PC-3 (cell line): ENCODE measurements around the gene OR2D3. TPM values are rescaled to one million over a fixed set of nuclear protein-coding genes. Genes with fewer than 3 reads are reported as not detected.
"Not testable (repeated sequence)": the region's sequence is repeated elsewhere in the genome, so short reads cannot be mapped to it uniquely, and the experiment has no call there.

Experiments used
- ATAC-seq: fragments of 200-7000 bp; cut with Tn5 transposase; 2 replicates; pipeline ENCODE4 v1.9.1; 2020; ENCODE audit warnings: mild to moderate bottlenecking, moderate library complexity
- BruUV-seq: library from RNA; stranded (reverse); fragments of 400-500 nt; replicated peaks from 2 replicates; lab custom pipeline; 2021; lab: Mats Ljungman, UMichigan
- CTCF ChIA-PET: fragments of 300-600 bp; sonication (Branson Sonifier 250); formaldehyde crosslinking; loops from one replicate; lab custom pipeline; 2022; ENCODE audit warnings: antibody characterized with exemption; lab: Charles Lee
- POLR2A ChIA-PET: fragments of 300-600 bp; sonication (Branson Sonifier 250); formaldehyde crosslinking; loops from one replicate; lab custom pipeline; 2022; ENCODE audit warnings: antibody characterized with exemption; ENCODE audit not compliant: unreplicated experiment; lab: Charles Lee
- DNase-seq: peaks from one replicate; pipeline ENCODE4 v3.0.0-alpha.2; 2015
- H2AFZ ChIP-seq: fragments of 300-600 bp; sonication (generic); 2 replicates; pipeline ENCODE4 v1.6.0; 2016; ENCODE audit warnings: antibody characterized with exemption, low read length
- H3F3A ChIP-seq: fragments of 300-600 bp; sonication (generic); one replicate; pipeline ENCODE4 v1.6.0; 2017; ENCODE audit warnings: antibody characterized with exemption, low read length, control low read depth, mild to moderate bottlenecking; ENCODE audit not compliant: unreplicated experiment
- H3K27ac ChIP-seq: fragments of 300-600 bp; sonication (generic); 2 replicates; pipeline ENCODE4 v1.5.1; 2016; ENCODE audit warnings: mild to moderate bottlenecking, low read length
- H3K27me3 ChIP-seq: fragments of 300-600 bp; sonication (generic); 2 replicates; pipeline ENCODE4 v1.6.1; 2016; ENCODE audit warnings: low read length, mixed read lengths
- H3K36me3 ChIP-seq: fragments of 300-600 bp; sonication (generic); 2 replicates; pipeline ENCODE4 v1.6.1; 2016; ENCODE audit warnings: low read depth, mixed run types, low read length, mixed read lengths
- H3K4me1 ChIP-seq: fragments of 300-600 bp; sonication (generic); 2 replicates; pipeline ENCODE4 v1.5.1; 2016; ENCODE audit warnings: low read length; ENCODE audit not compliant: insufficient read depth
- H3K4me2 ChIP-seq: fragments of 300-600 bp; sonication (generic); 2 replicates; pipeline ENCODE4 v1.6.0; 2016; ENCODE audit warnings: low read length
- H3K4me3 ChIP-seq: fragments of 300-600 bp; sonication (generic); 2 replicates; pipeline ENCODE4 v1.5.1; 2016; ENCODE audit warnings: mild to moderate bottlenecking, low read length, mixed read lengths
- H3K79me2 ChIP-seq: fragments of 300-600 bp; sonication (generic); 2 replicates; pipeline ENCODE4 v1.6.1; 2017; ENCODE audit warnings: low read length, mixed read lengths
- H3K9ac ChIP-seq: fragments of 300-600 bp; sonication (generic); 2 replicates; pipeline ENCODE4 v1.6.0; 2016; ENCODE audit warnings: mild to moderate bottlenecking, low read length
- H3K9me2 ChIP-seq: fragments of 300-600 bp; sonication (generic); replicated peaks from 2 replicates; pipeline ENCODE4 v1.6.1; 2016; ENCODE audit warnings: mixed run types, low read length, mixed read lengths
- H3K9me3 ChIP-seq: fragments of 300-600 bp; sonication (generic); 2 replicates; pipeline ENCODE4 v1.6.1; 2016; ENCODE audit warnings: low read length, mixed read lengths
- H4K20me1 ChIP-seq: fragments of 300-600 bp; sonication (generic); 2 replicates; pipeline ENCODE4 v1.6.1; 2016; ENCODE audit warnings: low read length, mixed read lengths
- CTCF ChIP-seq: fragments of 300-600 bp; sonication (generic); conservative IDR thresholded peaks from 2 replicates; pipeline ENCODE4 v1.5.1; 2017; ENCODE audit warnings: antibody characterized with exemption, low read depth, mild to moderate bottlenecking, low read length
- EZH2 ChIP-seq: fragments of 300-600 bp; sonication (generic); IDR thresholded peaks from one replicate; pipeline ENCODE4 v1.6.1; 2017; ENCODE audit warnings: antibody characterized with exemption, mild to moderate bottlenecking, low read length; ENCODE audit not compliant: unreplicated experiment
- EZH2phosphoT487 ChIP-seq: fragments of 300-600 bp; sonication (generic); IDR thresholded peaks from 2 replicates; pipeline ENCODE4 v1.6.1; 2018; ENCODE audit warnings: mild to moderate bottlenecking, antibody characterized with exemption, low read length, borderline replicate concordance
- intact Hi-C: fragments of 100-400 bp; cut with micrococcal nuclease; formaldehyde crosslinking; loops from 2 replicates; pipeline ENCODE4 v1.9.0; 2023
- total RNA-seq: library from RNA; depleted of rRNA; stranded (reverse); fragments of >200 nt; gene quantifications from 2 replicates; pipeline ENCODE4 v1.2.3, GENCODE V29; 2014

OR2D3 gene
- total RNA-seq, 1 experiment from 2014 or later = not detected

- no peak overlapping the region for H3K4me2 ChIP-seq
- no peaks in the 10 kb centered on the region; the same call in 1 of the 2 replicates for H3K36me3 ChIP-seq
- no peaks in the 10 kb centered on the region for H3K9me3 ChIP-seq
- no peak overlapping the region for H3K9ac ChIP-seq
- H3K4me3 ChIP-seq = no peak overlapping the region
- ChIA-PET CTCF (no interaction called here), POLR2A (no interaction called here)
- H3F3A ChIP-seq = no peaks in the 10 kb centered on the region
- no peak for TF ChIP-seq CTCF
- TF ChIP-seq EZH2phosphoT487 = no peak
- no peak for TF ChIP-seq EZH2
- no peaks in the 10 kb centered on the region for H3K9me2 ChIP-seq
- intact Hi-C loops = no loop called here
- no peaks in the 10 kb centered on the region for H3K4me1 ChIP-seq
- no peaks in the 10 kb centered on the region for H4K20me1 ChIP-seq
- H3K27ac ChIP-seq = no peak overlapping the region
- no TSS peak for BruUV-seq
- ATAC-seq (no peak), DNase-seq (no peak)
- H2AFZ ChIP-seq = no peak overlapping the region
- no peaks in the 10 kb centered on the region for H3K27me3 ChIP-seq
- H3K79me2 ChIP-seq = no peaks in the 10 kb centered on the region
These were observed 21.2 kb downstream of the OR2D3 start for GRCh38 chr11:6941970-6942369.

- H3K9me2 ChIP-seq = no peaks in the 10 kb centered on the region
- H3K9ac ChIP-seq = no peak overlapping the region
- ATAC-seq (no peak), DNase-seq (no peak)
- H3K4me2 ChIP-seq = no peak overlapping the region
- no peaks in the 10 kb centered on the region; the same call in 1 of the 2 replicates for H3K36me3 ChIP-seq
- ChIA-PET CTCF (no interaction called here), POLR2A (no interaction called here)
- no peaks in the 10 kb centered on the region for H3F3A ChIP-seq
- H3K9me3 ChIP-seq = no peaks in the 10 kb centered on the region
- H2AFZ ChIP-seq = no peak overlapping the region
- no peaks in the 10 kb centered on the region for H3K27me3 ChIP-seq
- intact Hi-C loops = no loop called here
- TF ChIP-seq CTCF = no peak
- TF ChIP-seq EZH2phosphoT487 = no peak
- no peak for TF ChIP-seq EZH2
- BruUV-seq = no TSS peak
- no peaks in the 10 kb centered on the region for H3K4me1 ChIP-seq
- H3K27ac ChIP-seq = no peak overlapping the region
- H3K79me2 ChIP-seq = no peaks in the 10 kb centered on the region
- no peaks in the 10 kb centered on the region for H4K20me1 ChIP-seq
- H3K4me3 ChIP-seq = no peak overlapping the region
These were observed 22.3 kb downstream of the OR2D3 start for GRCh38 chr11:6943131-6943530.

- BruUV-seq, H4K20me1 ChIP-seq, intact Hi-C loops, POLR2A ChIA-PET, H3K9me3 ChIP-seq, H3K9ac ChIP-seq, H3K27me3 ChIP-seq, H3K4me2 ChIP-seq, H3K79me2 ChIP-seq, DNase-seq, H3K9me2 ChIP-seq, H2AFZ ChIP-seq, ATAC-seq, H3K27ac ChIP-seq, CTCF ChIA-PET, H3K4me1 ChIP-seq, H3F3A ChIP-seq, H3K4me3 ChIP-seq, H3K36me3 ChIP-seq: not testable (repeated sequence)
These were observed 33.4 kb downstream of the OR2D3 start for GRCh38 chr11:6954248-6954647.
